ENCODE data around the gene TDP1. TPM values are rescaled to one million over a fixed set of nuclear protein-coding genes. Genes with fewer than 3 reads are reported as not detected.

TDP1 gene
- 13.7 TPM for polyA plus RNA-seq (2013, experiment 1 of 2; ENCODE audit: insufficient read length)
- 12.8 TPM for polyA plus RNA-seq (2013, experiment 2 of 2; ENCODE audit: insufficient read length)

DNA sequence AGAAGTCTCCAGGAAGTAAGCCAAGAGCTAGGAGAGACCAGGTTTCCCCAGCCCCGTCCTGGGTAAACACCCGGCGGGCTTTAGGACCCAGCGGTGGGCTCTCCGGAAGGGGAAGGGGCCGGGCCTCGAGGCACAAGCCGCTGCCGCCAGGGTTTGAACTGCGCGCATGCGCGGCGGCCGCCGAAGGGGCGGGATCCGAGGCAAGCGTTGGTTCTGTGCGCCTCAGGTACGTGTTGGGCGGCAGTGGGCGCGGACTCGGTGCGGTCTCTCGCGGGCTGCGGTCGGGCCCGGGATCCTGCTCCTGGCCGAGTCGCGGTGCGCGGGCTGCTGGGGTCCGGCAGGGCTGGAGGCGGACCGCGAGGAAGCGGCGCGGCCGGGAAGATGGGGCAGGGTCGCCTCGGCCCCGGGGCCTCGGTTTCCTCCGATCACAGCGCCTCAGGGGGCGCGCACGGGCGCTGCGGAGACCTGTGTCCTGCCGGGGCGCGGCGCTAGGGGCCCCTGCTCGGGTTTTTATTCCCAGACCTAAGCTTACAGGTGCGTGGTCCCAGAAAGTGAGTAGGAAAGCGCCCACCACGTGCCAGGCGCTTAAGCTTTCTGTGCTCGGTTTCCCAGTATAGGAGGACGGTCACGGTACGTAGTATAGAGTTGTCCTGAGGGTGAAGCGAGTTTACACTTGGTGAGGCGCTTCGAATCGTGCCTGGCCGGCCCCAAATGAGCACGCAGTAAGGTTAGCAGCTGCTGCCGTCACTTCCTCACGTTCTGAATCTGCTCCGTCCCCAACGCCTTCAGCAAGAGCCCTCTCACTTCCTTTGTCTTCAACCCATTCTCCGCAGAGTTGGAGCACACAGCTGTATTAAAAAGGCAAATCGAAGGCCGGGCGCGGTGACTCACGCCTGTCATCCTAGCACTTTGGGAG lies at the start of gene TDP1:
Gene TDP1, plus strand, starts transcription at position 183 of the 916 bp plus-strand sequence. CDS start 7,188 bp downstream, outside the sequence.
- DNase-seq = peak; percentile 95

DNA sequence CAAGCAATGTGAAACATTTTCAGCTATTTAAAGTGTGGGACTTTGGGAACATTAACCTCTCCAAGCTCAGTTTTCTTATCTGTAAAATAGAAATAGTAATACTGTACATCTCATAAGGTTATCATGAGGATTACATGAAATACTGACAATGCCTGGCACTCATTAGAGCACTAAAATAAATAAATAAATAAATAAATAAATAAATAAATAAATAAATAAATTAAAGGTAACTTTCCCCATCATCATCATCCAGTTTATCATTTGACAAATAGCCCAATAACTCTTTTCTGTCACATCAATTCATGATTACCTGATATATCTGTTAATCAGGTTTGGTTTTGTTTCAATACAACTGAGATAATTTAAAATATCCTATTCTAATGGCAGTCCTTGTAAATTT lies 49.7 kb upstream of the TDP1 start:
- no peak for DNase-seq

DNA sequence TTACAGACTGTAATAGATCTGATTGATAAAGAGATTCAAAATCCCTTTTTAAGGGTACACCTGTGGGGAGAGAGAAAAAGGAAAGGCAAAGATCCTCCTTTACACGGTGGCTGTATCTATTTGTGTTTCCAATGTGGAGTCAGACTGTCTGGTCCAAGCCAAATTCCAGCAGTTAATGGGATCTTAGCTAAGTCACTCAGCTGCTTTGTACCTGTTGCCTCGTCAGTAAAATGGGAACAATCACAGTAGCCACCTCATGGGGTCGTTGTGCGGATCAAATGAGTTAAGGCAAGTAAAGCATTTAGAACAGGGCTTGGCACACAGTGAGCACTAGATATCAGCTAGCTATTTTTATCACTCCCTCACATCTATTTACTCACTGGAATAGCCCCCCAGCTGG lies 48.1 kb upstream of the TDP1 start:
- no peak for DNase-seq

DNA sequence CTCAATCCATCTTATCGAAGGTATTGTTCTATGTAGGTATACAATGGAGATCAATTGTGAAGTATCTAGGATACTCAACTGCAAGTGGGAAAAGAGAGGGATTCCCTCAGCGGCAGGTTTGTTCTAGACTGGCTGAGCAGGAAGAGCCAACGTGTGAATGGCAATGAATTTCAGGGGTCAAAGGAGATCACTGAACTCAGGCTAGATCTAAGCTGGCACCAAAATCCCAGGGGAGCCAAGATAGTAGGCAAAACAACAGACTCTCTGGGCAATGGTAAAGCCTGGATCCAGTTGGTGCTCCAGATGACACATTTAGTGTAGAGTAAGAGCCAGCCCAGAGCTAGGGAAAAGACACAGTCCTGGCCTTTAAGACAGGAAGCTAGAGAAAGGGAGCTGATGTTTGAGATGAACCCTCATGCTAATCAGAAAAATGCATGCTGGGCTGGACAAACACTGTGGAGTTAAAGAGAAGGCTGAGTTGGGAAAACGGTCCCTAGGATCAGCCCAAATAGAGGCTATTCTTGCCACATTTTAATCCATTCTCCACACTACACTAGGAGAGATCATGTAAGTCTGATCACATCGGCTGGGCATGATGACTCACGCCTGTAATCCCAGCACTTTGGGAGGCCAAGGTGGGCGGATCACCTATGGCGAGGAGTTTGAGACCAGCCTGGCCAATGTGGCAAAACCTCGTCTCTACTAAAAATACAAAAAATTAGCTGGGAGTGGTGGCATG lies 46.8 kb upstream of the TDP1 start:
- peak; percentile 14 for DNase-seq

DNA sequence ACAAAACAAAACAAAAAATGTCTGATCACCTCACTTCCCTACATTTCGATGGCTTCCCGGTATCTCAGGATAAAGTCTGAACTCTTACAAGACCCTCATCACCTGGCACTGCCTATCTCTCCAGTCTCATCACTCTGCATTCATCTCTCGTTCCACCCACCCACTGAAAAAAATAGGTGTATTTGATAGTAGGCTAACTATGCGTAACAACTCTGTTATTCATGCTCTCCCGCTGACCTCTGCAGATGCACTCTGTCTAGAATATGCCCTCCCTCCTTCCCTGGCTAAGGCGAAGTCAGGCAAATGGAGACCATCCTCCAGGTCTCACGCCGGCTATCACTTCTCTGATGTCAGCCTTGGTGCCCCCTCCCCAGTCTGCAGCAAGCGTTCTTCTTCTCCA lies 46.1 kb upstream of the TDP1 start:
- DNase-seq = no peak

DNA sequence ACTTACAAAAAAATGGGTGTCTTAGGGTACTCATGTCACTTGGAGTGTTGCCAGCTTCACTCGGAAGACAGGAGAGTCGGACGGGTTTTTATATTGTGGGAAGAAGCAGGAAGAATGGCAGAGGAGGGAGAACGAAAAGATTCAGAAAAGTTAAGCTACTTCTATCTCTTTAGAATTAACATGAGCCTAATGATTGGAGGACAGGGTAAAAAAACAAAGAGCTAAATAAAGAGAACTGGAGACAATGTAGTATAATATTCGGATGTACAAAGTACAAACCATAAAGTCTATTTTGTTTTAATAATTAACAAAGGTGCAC lies 45.1 kb upstream of the TDP1 start:
- DNase-seq = no peak

DNA sequence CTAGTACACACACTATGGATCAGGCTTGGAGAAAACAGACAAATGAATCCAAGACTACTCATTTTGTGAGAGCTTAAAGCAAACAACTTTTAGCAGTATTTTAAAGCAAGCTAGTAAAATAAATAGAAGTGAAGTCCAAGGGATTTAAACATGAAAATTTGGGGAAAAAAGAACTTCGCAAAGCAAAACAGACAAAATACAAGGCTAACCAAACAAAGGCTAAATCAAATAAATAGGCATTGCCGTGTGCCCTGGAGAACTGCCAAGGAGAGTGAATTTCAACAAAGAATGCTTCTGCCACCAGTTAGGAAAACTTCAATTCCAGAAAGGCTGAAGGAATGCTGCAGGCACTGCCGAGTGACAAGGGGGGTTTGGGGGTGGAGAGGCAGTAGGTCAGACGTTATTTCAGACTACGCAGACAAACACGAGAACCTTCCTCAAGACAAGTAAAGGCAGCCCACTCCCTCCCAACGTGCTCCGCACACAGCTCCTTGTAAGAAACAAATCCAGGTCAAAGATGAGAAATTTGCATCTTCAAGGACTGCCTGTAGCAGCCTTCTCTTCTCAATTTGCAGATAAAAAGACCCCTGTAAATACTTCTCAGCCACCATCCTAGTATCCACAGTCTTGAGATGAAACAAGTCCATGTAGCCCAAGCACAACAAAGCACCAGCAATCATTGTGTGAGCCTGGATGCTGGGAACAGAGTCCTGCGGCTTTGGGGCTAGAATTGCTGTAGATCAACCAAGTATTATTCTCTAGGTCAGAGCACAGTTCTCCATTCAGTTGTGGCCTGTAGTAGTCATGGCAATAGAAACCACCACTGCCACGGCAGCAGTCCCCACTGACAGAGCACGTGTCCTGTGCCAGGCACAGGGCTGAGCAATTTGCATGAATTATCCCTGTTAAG lies 44.5 kb upstream of the TDP1 start:
- DNase-seq = peak; percentile 91

DNA sequence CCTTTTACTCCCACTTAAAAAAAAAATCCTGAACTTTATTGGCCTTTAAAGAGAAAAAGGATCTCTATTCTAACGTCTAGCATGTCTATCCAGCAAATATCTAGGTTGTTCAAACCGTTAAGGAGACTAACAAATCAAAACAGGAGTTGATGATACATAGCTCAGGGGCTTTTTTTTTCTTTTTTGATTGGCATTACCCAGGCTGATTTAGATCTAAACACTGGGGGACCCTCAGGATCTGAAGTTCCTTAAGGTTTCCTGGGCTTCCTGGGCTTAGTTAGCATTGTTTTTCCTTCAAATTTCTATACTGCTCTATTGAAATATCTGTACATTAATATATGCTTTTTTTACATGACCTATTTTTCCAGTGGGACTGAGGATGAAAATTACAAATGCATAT lies 43.5 kb upstream of the TDP1 start:
- no peak for DNase-seq

DNA sequence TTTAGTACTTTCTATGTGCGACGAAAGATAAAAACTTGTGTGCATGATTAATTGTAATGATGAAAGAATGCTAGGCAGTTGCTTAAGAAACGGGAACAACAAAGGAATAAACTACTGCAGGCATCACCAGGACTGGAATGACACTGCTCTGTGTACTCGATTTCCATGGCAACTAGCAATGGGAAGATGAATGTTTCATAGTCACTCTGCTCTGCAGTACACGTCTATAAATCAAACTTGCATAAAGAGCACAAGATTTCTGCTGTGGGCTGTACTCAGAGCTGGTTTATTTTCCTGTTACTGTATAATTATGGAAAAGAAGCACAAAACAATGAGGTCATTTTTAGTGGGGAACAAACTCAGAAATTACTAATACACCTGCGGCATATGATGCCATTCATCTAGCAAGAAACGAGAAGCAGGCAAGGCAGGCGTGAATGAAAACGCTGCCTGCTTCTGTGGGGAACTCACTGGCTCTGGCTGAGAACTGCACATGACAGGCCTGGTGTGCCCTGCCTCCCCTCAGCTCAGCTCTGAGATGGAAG lies 43.0 kb upstream of the TDP1 start:
- peak; percentile 97 for DNase-seq

DNA sequence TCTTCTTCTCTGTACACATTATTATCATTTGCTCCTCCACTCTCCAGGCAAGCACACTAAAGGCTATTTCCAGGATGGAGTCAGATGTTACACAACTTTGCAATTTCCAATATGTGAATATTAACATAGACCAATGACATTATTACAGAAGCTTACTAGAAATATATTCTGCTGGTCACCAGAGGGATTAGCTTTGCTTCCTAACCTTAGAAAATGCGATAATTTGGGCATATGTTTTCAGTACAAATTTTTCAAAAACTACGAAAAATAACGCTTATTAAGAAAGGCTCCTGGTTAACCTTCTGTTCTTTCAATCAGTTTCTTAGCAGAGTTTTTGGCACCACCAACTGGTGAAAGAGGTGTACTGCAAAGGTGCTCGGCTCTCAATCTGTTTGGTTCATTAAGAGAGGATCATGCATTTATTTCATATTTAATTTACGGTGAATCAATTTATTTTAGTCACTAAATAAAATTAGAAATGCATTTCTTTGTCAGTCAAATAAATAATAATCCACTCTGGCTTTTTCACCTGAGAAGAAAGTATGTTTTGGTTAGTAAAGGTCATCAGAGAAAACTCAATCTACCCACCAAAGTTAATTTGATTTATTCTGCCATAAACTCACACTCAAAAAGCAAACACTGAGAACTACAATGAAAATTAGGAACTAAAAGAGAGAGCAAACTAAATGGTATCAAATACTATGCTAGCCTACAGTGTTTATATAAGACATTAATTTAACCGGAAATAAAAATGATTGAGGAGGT lies 40.4 kb upstream of the TDP1 start:
- peak; percentile 77 for DNase-seq

DNA sequence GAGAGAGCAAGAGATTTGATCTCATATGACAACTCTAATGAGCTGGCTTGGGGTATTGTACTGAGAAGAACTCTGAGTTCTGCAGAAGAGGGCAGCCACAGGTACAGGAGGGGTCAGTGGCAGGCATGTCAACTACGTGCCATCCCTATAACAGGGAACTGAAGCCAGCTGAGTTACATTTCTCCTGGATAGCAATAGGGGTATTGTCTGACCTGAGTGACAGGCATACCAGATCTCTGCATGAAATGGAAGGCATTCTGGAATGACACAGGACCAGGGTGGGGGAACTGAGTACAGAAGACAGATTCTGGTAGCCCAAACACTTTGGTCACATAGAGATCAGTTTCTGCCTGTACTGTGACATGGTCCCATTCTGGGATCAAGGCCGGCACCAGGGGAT lies 37.0 kb upstream of the TDP1 start:
- DNase-seq = no peak

DNA sequence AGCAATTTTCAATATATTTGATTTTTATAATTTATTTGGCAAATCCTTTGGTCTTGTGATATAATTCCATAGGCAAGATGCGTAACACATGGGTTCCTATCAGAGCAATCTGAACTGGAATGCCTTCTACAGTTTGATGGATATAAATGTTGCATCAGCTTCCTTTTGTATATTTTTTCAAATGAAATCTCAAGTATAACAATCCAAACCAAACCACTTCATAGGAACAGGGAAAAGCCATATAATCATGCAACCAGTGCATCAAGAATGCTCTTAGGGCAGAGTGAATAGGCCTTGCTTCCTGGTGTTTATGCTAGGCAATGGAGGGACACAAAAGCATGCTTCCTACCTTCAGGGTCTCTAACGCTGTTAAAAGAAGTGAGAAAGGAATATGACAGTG lies 35.7 kb upstream of the TDP1 start:
- DNase-seq = peak; percentile 41

DNA sequence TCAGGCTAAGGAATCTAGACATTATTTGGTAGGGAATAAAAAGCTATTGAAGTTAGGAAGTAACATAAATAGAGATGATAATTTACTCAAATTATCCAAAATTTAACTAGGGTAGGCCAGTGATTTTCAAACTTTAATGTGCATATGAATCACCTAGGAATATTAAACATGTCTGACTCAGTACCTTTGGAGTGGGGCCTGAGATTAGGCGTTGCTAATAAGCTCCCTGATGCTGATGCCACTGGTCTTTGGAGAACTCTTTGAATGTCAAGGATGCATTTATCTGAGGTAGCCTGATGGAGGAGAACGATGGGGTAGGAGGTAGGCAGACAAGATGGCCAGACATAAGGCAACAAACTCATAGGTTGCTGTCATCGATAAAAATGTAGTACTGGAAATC lies 34.4 kb upstream of the TDP1 start:
- no peak for DNase-seq

DNA sequence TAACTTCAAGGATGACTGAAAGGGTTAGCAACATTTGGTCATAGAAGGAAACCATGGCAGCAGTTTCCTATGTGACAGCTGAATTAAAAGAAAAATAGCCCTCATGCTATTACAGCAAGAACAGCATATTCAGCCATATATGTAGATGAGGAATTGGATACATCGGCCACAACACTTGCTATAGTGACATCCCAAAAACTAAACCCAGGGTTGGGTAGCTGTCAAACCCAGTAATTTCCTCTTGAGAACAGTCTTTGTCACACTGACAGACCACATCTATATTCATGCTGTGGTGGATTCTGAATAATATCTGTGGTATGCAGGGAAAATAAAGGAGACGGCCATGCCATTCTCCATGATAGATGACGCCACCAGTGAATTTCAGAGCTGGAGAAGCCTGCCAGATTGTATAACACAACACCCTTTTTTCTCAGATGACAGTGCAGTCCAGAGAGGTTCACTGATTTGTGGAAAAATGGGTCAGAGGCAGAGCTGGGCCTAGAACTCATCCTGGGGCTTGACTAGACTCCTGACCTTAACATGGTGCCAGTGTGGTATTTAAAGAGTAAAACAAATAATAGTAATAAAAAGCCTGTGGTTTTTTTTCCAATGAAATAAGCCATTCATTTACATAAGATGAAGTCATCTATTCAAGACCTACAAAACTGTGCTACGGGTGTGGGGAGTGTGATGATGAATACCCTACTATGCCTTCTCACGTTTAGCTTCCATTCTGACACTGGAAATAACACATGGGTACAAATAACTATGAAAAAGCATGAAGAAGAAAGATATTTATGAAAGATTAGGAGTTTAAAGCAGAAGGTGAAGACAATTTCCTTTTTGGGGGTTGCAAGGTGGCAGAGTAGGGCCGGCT lies 33.5 kb upstream of the TDP1 start:
- DNase-seq = peak; percentile 96

DNA sequence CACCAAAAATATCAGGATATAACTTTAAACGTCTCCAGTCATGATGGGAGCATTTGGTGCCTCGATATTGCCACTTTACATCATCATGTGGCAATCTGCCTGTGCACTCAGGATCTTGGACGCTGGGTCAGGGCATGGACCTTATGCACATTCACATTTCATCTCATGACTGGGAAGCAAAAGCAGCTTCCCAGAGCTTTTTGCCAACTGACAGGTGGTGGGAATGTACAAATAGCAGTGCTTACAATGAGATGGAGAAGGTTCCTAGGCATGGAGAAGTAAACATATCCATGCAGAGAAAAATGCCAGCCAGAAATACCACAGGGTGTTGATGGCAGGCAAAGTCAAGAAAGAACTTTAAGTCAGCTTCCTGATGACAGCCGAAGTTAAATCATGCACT lies 31.5 kb upstream of the TDP1 start:
- peak; percentile 35 for DNase-seq

DNA sequence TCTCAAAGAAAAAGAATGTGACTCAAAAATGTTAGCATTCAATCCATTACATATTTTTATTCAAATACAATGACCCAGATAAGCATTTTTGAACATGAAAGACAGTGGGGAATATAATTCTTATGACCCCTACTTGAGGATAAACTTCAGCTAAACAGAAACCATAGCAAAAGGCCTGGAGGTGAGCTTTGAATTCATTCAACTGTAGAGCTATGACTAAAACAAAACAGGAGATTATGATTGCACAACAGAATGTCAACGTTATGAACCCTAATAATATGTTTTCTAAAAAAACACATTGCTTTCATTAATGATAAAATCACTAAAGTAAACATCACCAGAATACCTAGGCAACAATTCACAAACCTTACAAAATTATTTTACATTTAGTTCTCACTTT lies 29.0 kb upstream of the TDP1 start:
- no peak for DNase-seq

DNA sequence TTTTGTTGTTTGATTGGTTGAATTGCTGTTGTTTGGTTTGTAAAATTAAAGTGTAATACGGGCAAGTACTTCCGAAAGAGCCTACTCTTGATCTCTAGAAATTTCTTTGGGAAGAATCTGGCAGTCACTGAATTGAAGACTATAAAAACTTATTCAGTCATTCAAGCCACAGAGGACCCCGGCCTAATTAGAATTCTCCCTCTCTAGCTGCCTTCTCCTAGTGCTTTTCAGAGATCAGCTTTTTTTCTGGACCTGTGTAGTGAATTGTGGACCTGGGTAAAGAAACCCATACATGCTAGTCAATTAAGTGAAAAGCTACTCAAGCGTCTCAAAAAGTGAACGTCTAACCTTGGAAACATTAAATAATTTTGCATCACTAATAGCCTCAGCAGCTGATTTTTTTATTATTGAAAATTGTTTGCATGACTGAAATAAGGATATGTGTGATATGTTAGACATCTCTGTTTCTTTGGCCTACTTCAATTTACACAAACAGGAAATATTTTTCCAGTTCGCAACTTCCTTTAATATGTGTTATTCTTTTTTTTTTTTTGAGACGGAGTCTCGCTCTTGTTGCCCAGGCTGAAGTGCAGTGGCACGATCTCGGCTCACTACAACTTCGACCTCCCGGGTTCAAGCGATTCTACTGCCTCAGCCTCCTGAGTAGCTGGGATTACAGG lies 28.4 kb upstream of the TDP1 start:
- no peak for DNase-seq

DNA sequence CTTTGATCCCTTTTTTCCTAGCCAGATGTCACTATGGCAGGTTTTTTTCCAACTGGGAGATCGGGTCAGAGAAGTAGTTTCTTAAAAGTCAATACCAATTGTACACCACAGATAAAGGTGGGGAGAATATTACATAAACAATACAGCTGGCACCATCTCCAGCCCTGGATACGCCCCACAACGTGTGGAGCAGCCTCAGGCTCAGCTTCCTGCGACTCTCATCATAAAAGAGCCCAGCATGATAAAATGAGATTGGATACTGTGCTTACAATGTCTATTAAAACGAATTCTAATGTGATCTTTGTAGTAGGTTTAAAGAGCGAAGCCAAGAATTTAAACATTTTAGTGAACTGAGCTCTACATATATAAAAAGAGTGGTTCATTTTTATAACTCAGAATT lies 22.7 kb upstream of the TDP1 start:
- DNase-seq = no peak

DNA sequence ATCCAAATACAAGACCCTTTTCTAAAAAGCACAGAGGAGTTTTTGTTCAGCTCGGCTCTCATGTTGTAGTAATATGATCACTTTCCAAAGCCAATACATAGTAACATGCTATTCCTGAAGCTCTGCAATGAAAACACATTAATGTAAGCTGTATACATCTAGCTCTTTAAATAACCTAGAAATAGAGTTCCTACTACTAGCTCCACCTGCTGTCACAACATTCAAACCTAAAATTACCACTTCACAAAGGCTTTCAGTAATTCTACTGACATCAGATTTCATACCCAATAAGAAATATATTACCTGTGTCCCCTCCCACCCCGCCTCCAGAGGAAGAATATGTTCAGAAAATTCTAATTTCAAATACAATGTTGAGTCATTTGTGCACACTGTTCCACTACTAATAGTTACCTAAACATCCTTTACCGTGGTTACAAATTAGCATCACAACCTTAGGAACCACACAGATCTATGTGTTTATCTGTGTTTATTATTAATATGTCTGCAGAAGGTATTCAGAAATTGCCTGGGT lies 19.0 kb upstream of the TDP1 start:
- DNase-seq = no peak

Data from fibroblast of skin of scalp (primary cell).